Measurements from ENCODE around the gene ADGRD1. TPM values are rescaled to one million over a fixed set of nuclear protein-coding genes. Genes with fewer than 3 reads are reported as not detected.

ADGRD1 gene
- total RNA-seq, 2 donors from 2014 or later: 2.7 TPM; not detected in 1

DNA sequence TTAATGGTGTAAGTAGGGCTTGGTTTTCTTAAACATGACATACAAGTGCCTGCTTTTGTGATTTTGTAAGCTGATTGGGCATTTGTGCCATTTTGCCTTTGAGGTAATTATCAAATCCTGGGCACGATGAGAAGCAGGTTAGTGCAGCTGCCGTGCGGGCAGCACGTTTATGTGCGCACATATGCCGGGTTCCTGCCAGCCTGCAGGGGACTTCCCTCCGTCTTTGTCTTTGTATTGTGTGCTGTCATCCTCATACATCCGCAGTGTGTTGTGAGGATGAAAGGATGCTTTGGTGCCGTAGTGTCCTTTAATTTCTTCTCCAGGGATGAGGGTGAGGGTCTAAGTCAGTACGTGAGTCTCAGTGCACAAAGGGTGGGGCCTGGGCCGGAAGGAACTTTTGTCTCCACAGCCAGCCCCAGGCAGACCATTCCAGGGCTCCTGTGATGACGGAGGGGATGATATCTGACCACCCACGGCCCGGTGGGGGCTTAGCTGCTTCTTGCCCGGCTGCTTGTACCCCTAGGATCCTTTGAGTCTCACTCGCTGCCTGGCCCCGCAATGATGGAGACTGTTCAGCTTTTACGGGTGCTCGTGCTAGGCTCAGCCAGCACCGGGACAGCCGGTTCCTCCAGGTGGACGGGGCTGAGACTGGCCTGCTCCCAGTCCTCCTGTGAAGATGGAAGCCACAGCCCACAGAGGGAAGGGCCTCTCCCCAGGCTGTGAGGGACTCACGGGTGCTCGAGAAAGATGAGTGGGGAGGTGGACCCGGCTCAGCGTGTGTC lies 54.6 kb downstream of the ADGRD1 start:
- Mint-ChIP-seq H3K9me3 (no peaks in the 10 kb centered on the region), H3K4me1 (no peaks in the 10 kb centered on the region), H3K36me3 (ENCODE audit: low read depth) (no peaks in the 10 kb centered on the region), H3K27ac (no peak overlapping the region), H3K4me3 (no peak overlapping the region), H3K27me3 (no peaks in the 10 kb centered on the region)
- no peak for ATAC-seq (replicated peaks)

DNA sequence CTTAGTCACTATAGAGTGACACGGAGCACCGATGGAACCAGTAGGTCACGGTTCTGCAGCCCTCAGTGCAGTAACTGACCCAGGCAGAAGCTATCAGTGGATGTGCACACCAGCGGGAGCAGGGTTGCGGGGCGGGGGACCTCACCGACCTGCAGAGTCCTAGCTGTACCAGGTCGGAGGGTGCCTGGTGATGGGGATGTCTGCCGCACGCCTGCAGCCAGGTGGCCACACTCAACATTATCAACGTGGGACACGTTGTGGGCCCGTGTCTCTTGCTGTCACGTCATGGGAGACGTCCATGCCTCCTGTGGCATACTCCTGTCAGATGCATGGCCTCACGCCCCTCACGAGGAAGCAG lies 55.2 kb downstream of the ADGRD1 start:
- H3K9me3 Mint-ChIP-seq: no peaks in the 10 kb centered on the region
- no peaks in the 10 kb centered on the region for H3K4me1 Mint-ChIP-seq
- no peak overlapping the region for H3K4me3 Mint-ChIP-seq
- H3K27me3 Mint-ChIP-seq: no peaks in the 10 kb centered on the region
- ATAC-seq (replicated peaks): no peak
- no peaks in the 10 kb centered on the region for H3K36me3 Mint-ChIP-seq (ENCODE audit: low read depth)
- no peak overlapping the region for H3K27ac Mint-ChIP-seq

DNA sequence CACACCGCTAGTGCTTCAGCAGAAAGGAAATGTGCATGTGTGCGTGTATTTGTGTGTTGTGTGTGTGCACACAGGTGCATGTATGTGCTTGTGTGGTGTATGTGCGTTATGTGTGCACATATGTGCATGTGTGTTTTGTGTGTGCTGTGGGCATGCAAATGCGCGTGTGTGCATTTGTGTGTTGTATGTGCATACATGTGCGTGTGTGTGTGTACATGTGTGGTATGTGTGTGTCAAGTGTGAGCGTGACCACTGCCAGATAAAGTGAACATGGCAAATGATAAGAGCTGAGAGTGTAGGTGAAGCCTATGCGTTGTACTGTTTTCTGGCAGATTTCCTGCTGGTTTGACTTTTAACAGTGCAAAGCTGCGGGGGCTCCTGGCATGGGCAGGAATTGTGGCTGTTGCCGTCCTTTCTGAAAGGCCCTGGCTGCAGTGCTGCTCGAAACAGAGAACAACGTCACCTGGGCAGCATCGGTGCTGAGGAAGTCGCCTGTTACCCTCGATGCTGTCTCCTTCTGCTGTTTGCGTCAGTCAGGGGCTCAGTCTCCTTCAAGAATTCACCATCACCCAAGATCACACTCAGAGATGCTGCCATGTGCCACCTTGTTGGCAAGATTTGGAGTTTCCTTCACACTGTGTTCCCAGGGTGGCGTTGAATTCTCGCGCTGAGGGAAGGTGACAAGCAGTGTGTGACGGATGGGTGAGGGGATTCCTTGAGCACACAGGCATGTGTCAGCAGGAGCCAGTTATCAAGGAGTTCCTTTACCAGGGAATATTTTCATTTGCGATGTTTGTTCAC lies 56.1 kb downstream of the ADGRD1 start:
- Mint-ChIP-seq H3K4me3 (no peak overlapping the region), H3K27ac (no peak overlapping the region), H3K4me1 (no peaks in the 10 kb centered on the region), H3K36me3 (ENCODE audit: low read depth) (no peaks in the 10 kb centered on the region), H3K27me3 (no peaks in the 10 kb centered on the region), H3K9me3 (no peaks in the 10 kb centered on the region)
- ATAC-seq (replicated peaks): no peak

DNA sequence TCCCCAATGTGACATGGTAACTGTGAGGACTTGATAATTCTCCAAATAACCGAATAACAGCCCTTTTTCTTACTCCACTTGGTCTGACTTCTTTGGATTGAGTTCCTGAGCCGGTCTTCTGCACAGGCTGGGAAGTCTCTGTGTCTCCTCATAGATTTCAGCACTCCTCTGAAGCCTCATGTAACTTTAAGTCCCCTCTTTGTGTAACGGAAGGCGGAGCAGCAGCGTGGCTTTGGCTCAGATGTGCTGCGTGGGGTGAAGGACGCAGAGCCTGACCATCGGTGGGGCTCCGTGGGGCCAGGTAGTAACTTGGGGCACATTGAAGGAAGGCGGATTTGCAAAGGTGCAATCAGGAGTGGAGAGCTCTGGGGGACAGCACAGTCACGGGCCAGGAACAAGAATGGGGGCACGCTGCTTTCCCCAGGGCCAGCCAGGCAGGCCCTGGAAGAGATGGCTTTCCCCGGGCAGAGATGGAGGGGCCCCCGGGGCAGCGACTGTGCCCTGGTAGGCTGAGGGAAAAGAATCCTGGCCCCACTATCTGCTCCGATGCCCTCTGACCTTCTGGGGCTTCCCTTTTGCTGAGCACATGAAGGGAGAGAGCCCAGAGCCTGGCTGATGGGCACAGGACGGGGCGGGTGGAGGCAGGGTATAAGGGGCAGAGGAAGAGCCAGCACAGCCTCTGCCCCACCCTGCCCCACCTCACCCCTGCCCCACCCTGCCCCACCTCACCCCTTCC lies 56.9 kb downstream of the ADGRD1 start:
- Mint-ChIP-seq H3K36me3 (ENCODE audit: low read depth) (no peaks in the 10 kb centered on the region), H3K9me3 (no peaks in the 10 kb centered on the region), H3K27me3 (peaks cover 4% of the 10 kb centered on the region), H3K27ac (no peak overlapping the region), H3K4me1 (no peaks in the 10 kb centered on the region), H3K4me3 (no peak overlapping the region)
- no peak for ATAC-seq (replicated peaks)

DNA sequence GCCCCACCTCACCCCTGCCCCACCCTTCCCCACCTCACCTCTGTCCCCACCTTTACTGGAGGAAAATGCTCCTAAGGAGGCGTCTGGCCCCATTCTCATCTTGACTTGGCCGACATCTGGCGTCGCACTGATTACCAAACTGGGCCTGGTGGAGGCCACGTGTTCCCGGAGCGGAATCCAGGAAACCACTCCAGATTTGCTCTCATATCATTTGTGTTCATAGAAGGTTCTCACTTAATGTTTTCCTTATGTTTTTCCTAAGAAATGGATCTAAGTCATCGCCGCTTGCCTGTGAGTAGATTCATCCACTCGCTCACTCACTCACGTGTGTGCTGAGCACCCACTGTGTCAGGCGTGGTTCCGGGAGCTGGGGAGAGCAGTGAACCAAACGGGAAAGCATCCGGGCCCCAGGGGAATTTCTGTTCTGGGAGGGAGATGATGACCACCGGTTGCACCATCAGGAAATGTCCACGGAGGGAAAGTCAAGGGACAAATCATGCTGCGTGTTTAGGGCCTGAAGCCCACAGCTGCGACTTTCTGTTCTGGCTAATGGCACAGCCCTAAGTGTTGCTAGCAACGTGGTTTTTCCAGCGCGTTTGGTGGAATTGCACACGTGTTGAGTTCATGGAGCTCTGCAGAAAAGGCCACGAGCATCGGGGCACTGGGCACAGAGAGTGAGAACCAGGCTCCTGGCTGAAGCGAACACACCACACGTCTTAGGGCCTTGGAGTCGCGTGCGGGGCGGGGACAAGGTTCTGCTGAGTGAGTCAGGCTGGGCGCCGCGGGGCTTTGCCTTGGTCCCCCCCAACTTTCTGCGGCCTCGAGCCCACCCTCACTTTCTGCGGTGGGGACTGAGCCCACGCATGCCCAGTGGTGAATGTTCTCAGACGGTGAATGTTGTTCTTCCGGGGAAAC lies 57.7 kb downstream of the ADGRD1 start:
- Mint-ChIP-seq H3K36me3 (ENCODE audit: low read depth) (no peaks in the 10 kb centered on the region), H3K4me3 (no peak overlapping the region), H3K27me3 (peaks cover 6% of the 10 kb centered on the region), H3K27ac (no peak overlapping the region), H3K9me3 (no peaks in the 10 kb centered on the region), H3K4me1 (no peaks in the 10 kb centered on the region)
- ATAC-seq (replicated peaks): no peak

DNA sequence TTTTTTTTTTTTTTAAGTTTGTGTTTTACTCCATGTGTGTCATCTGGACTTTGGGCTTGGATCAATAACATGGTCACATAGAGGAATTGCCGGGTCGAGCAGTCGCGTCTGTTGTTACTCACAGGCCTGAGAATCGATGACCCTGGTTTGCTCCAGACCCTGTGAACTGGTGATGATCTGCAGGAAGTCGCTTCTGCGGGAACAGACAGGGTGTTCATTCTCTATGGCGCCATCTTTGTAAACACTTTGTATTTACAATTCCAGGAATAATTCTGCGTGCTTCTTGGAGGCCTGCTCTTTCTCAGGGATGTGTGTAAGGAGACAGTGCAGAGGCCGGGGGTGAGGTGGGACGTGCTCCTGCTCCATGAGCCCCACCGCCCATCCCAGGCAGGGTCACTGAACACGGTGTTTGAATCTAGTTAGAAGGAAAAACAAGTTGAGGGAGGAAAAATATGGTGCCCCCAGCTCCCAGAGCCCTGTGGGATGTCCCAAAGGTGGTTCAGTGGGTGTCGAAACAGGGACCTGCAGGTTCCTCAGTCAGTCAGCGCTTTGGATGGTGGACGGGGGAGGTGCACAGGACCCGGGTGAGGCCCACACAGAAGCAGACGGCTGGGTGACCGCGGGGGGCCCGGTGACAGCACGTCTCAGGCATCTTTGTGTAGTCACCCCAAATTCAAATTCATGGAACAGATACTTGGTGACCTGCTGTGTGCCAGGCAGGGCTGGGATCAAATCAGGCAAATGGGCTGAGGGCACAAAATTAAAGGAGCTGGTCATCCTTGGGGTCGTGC lies 58.8 kb downstream of the ADGRD1 start:
- no peaks in the 10 kb centered on the region for H3K36me3 Mint-ChIP-seq (ENCODE audit: low read depth)
- H3K4me1 Mint-ChIP-seq: no peaks in the 10 kb centered on the region
- peaks cover 8% of the 10 kb centered on the region for H3K27me3 Mint-ChIP-seq
- no peaks in the 10 kb centered on the region for H3K9me3 Mint-ChIP-seq
- ATAC-seq (replicated peaks): no peak
- no peak overlapping the region for H3K27ac Mint-ChIP-seq
- H3K4me3 Mint-ChIP-seq: no peak overlapping the region

DNA sequence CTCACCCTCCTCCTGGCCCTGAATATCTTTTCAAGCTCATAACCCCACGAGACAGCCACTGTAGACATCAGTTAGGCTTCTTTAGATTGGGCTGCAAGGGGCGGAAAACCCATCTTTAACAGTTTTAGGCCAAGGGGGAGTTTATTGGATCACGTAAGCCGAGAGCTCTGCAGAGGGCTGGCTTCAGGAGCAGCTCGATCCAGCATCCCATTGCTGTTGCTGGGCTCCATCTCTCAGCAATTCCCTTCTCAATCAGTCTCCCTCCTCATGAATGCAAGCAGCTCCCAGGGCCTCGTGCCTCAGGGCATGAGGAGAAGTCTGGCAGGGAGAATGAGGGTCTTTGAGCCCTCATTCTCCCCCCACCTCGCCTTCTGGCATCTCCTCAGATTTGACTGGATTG lies 59.4 kb downstream of the ADGRD1 start:
- Mint-ChIP-seq H3K27me3 (peaks cover 9% of the 10 kb centered on the region), H3K9me3 (no peaks in the 10 kb centered on the region), H3K4me3 (no peak overlapping the region), H3K4me1 (no peaks in the 10 kb centered on the region), H3K27ac (no peak overlapping the region), H3K36me3 (ENCODE audit: low read depth) (no peaks in the 10 kb centered on the region)
- no peak for ATAC-seq (replicated peaks)

DNA sequence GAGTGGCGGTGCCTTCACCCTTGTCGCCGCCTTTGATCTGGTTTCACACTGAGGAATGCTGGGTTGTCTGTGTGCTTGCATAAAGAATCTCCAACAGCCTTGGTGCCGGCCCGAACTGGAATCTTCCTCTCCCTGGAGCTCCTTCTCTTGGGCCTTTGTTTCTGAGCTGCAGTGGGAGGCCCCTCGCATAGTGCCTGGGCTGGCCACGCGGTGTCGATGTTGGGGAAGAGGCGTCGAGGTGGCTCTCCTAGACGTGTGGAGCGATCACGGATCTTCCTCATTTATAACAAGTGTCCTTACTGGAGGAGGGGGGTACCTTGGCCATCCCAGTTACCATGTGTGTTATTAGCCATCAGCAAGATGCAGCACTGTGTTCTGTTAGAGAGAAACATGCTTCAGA lies 60.6 kb downstream of the ADGRD1 start:
- peaks cover 9% of the 10 kb centered on the region for H3K27me3 Mint-ChIP-seq
- H3K4me1 Mint-ChIP-seq: no peaks in the 10 kb centered on the region
- H3K9me3 Mint-ChIP-seq: no peaks in the 10 kb centered on the region
- ATAC-seq (replicated peaks): no peak
- H3K4me3 Mint-ChIP-seq: no peak overlapping the region
- H3K27ac Mint-ChIP-seq: no peak overlapping the region
- H3K36me3 Mint-ChIP-seq (ENCODE audit: low read depth): no peaks in the 10 kb centered on the region

DNA sequence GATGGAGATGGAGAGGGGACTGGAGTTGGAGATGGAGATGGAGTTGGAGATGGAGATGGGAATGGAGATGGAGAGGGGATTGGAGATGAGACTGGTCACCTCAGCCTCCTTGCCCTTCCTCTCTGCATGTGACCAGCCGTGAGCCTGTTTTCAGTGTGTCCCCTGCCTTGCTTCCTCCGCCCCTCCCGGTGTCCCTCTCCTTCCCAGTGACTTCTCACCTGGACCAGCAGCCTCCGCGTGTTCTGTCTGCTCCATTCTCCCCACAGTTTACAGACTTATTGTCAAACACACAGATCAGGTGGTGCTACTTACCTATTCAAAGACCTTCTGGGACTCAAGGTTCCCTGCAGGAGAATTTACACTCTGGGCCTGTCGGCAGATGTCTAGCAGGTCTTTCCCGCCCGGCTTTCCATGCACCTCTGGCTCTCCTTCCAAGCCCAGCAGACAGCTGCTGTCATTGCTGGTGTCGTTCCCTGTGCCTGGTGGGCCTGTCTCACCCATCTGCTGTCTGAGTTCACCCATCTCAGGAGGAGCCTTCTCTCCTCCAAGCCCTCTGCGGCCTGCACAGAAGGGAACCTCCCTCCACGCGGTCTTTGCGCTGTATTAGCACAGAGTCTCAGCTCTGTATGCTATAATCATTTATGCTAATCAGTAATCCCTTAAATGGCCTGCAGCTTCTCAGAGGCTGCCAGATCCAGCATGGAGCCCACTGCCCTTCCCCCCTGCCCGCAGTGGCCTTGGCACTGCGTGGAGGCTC lies 62.1 kb downstream of the ADGRD1 start:
- H3K9me3 Mint-ChIP-seq: no peaks in the 10 kb centered on the region
- peaks cover 9% of the 10 kb centered on the region for H3K27me3 Mint-ChIP-seq
- no peak for ATAC-seq (replicated peaks)
- H3K27ac Mint-ChIP-seq: no peak overlapping the region
- no peaks in the 10 kb centered on the region for H3K36me3 Mint-ChIP-seq (ENCODE audit: low read depth)
- no peak overlapping the region for H3K4me3 Mint-ChIP-seq
- no peaks in the 10 kb centered on the region for H3K4me1 Mint-ChIP-seq

DNA sequence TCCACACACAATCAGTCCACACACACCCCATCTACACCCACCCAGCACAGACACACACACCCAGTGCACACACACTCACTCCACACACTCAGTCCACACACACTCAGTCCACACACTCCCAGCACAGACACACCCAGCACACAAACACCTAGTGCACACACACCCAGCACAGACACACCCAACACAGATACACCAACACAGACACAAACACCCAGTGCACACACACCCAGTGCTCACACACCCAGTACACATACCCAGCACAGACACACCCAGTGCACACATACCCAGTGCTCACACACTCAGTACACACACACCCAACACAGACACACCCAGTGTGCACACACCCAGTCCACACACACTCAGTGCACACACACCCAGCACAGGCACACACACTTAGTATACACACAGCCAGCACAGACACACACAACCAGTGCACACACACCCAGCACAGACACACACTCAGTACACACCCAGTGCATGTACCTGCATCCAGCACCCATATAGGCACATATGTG lies 63.8 kb downstream of the ADGRD1 start:
- ATAC-seq (replicated peaks): peak; percentile 14
- Mint-ChIP-seq H3K9me3 (no peaks in the 10 kb centered on the region), H3K4me1 (no peaks in the 10 kb centered on the region), H3K4me3 (no peak overlapping the region), H3K27ac (no peak overlapping the region), H3K36me3 (ENCODE audit: low read depth) (no peaks in the 10 kb centered on the region), H3K27me3 (peaks cover 9% of the 10 kb centered on the region)

DNA sequence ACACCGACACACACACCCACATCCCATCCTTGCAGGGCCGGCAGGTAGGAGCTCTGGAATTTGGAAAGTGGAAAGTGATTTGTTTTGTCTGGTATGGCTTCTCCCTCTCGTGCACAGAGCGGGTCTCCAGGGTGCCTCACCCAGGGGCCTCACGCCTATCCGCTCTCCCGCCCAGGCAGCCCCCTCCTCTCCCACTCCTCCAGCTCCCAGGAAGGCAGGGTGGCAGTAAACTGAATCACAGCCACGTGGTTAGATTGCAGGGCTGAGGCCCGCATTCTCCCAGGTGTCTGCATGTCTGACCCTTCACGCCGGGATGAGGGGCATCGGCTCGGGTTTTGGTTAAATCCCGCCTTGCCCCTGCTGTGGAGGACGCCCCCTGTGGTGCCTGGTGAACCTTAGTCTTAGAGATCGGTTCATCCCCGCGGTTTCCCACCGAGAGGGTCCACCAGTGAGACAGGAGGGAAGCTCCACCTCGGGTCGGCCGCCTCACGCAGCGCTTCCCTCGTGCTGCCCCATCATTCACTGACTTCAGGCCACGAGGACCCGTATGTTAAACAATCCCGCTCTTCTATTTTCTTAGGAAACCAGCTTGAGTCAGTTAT lies 64.4 kb downstream of the ADGRD1 start:
- Mint-ChIP-seq H3K27ac (no peak overlapping the region), H3K4me3 (no peak overlapping the region), H3K9me3 (no peaks in the 10 kb centered on the region), H3K36me3 (ENCODE audit: low read depth) (no peaks in the 10 kb centered on the region), H3K27me3 (peaks cover 9% of the 10 kb centered on the region), H3K4me1 (no peaks in the 10 kb centered on the region)
- ATAC-seq (replicated peaks): no peak

DNA sequence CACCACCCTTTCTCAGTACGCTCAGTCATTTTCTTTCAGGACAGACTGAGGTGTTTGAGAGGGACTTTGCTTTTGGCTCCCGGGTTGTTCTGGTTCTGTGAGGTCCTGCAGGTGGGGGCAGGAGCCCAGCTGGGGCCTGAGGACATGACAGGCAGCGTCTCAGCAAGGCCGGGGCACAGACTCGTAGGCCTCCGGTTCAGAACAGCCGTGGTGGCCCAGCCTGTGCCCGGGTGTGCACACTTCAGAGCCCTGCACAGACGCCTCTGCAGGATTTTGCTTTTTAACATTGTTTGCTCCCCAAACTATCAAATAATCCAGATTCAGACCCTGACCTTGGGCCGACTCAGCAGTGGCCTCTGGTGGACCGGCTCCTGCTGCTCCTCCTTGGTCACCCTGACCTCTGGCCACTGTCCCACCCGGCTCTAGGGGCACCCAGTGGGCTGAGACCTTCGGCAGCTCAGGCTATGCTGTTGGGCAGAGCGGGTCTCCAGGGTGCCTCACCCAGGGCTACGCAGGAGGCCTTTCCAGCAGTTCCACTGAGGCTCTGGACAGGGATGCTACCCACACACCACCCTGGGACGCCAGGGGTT lies 65.2 kb downstream of the ADGRD1 start:
- Mint-ChIP-seq H3K4me1 (no peaks in the 10 kb centered on the region), H3K27me3 (peaks cover 9% of the 10 kb centered on the region), H3K9me3 (no peaks in the 10 kb centered on the region), H3K4me3 (no peak overlapping the region), H3K27ac (no peak overlapping the region), H3K36me3 (ENCODE audit: low read depth) (no peaks in the 10 kb centered on the region)
- no peak for ATAC-seq (replicated peaks)

Data from activated T-helper 17 cell treated with anti-CD3 and anti-CD28 coated beads, Interleukin-2, amount 50 U/mL, for 72 hours (primary cell).